ENCODE measurements around the gene OPCML. TPM values are rescaled to one million over a fixed set of nuclear protein-coding genes. Genes with fewer than 3 reads are reported as not detected.

The OPCML gene
- total and polyA plus RNA-seq, 2 donors from 2014 or later, result 0.77 to 1.1 TPM

DNA sequence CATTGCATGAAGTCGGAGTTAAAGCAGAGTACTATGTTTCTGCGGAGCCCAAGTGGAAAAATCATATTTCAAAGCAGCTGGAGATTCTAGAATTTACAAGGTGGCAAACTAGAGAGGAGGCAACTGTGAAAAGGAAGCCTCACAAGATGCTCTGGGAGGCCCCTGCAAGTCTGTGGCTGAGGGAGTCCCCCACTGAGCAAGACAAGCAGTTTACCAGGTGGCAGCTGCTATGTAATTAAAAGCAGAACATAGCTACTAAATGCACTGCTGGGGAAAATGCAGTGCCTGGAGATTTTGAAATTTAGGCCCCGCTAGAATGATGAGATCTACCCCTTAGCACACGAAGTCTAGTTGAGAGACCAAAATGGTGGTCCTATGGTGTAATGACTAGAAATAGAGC lies 728.0 kb downstream of the OPCML start:
- H3K4me3 ChIP-seq (ENCODE audit: low read length in 3 of 3), result no peak overlapping the region
- H3K9me3 ChIP-seq (ENCODE audit: control insufficient read depth in 2 of 3, insufficient read depth in 1 of 3, low read length in 3 of 3), result no peaks in the 10 kb centered on the region
- FAIRE-seq, result no peak
- intact Hi-C loops (cut with DNase I), result no loop called here
- H3K27ac ChIP-seq (ENCODE audit: low read depth in 2 of 2, low read length in 2 of 2), result no peak overlapping the region
- H3K4me1 ChIP-seq (ENCODE audit: control insufficient read depth in 2 of 3, insufficient read depth in 2 of 3, low read depth in 1 of 3, low read length in 3 of 3), result no peaks in the 10 kb centered on the region
- H3K27me3 ChIP-seq (ENCODE audit: control insufficient read depth, insufficient read depth, low read length), result no peaks in the 10 kb centered on the region
- TF ChIP-seq, protein P1, sequence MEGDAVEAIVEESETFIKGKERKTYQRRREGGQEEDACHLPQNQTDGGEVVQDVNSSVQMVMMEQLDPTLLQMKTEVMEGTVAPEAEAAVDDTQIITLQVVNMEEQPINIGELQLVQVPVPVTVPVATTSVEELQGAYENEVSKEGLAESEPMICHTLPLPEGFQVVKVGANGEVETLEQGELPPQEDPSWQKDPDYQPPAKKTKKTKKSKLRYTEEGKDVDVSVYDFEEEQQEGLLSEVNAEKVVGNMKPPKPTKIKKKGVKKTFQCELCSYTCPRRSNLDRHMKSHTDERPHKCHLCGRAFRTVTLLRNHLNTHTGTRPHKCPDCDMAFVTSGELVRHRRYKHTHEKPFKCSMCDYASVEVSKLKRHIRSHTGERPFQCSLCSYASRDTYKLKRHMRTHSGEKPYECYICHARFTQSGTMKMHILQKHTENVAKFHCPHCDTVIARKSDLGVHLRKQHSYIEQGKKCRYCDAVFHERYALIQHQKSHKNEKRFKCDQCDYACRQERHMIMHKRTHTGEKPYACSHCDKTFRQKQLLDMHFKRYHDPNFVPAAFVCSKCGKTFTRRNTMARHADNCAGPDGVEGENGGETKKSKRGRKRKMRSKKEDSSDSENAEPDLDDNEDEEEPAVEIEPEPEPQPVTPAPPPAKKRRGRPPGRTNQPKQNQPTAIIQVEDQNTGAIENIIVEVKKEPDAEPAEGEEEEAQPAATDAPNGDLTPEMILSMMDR (IDR thresholded peaks at IDR 0.05; ENCODE audit: borderline replicate concordance, extremely low read depth, insufficient read depth), result no peak
- no peak overlapping the region for H3K9ac ChIP-seq (ENCODE audit: low read length in 3 of 3)
- no peak for DNase-seq
- H3K36me3 ChIP-seq (ENCODE audit: control insufficient read depth in 2 of 3, insufficient read depth in 3 of 3, low read length in 3 of 3), result no peaks in the 10 kb centered on the region

DNA sequence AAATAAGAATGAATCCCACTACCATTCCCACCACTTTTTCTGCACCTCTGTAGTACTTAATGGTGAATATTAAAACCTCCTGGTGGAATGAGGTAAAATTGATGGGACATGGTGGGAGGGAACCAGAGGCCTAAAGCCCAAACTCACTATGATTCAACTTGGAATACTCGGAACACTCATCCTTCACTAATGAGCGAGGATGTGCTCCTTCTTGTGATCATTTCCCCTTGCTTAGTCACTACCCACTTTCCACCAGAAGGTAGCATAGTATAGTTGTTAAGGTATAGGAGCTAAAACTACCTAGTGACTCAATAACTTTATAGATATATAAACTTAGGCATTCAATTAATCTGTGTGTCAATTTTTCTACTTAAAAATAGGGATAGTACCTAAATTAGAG lies 728.9 kb downstream of the OPCML start:
- Histone ChIP-seq H3K36me3 (ENCODE audit: control insufficient read depth in 2 of 3, insufficient read depth in 3 of 3, low read length in 3 of 3) (no peaks in the 10 kb centered on the region), H3K4me1 (ENCODE audit: control insufficient read depth in 2 of 3, insufficient read depth in 2 of 3, low read depth in 1 of 3, low read length in 3 of 3) (no peaks in the 10 kb centered on the region), H3K9me3 (ENCODE audit: control insufficient read depth in 2 of 3, insufficient read depth in 1 of 3, low read length in 3 of 3) (peaks cover 0 to 8% (median 0%) of the 10 kb centered on the region in 3 donors), H3K27ac (ENCODE audit: low read depth in 2 of 2, low read length in 2 of 2) (no peak overlapping the region), H3K27me3 (ENCODE audit: control insufficient read depth, insufficient read depth, low read length) (no peaks in the 10 kb centered on the region), H3K4me3 (ENCODE audit: low read length in 3 of 3) (no peak overlapping the region), H3K9ac (ENCODE audit: low read length in 3 of 3) (no peak overlapping the region)
- intact Hi-C loops (cut with DNase I), result no loop called here
- DNase-seq (no peak), FAIRE-seq (no peak)
- TF ChIP-seq, protein P1 (IDR thresholded peaks at IDR 0.05; ENCODE audit: borderline replicate concordance, extremely low read depth, insufficient read depth), result no peak

DNA sequence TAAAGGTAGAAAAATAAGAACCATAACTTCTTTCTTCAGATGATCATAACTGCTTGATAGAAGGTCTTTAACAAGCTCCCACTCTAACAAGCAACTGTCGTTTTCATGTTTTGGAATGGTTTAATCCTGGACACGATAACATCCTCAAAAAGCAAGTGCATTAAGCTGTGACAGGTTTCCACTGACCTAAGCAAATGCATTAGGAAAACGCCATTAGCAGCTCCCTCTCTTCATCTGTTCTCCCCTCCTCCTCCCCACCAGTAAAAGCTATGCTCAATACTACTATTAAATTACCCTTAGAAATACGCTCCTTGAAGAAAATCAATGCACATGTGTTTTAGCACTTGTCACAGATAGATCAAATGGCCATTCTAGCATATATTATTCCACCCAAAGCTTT lies 729.4 kb downstream of the OPCML start:
- no peak overlapping the region for H3K9ac ChIP-seq (ENCODE audit: low read length in 3 of 3)
- TF ChIP-seq, protein P1 (IDR thresholded peaks at IDR 0.05; ENCODE audit: borderline replicate concordance, extremely low read depth, insufficient read depth), result no peak
- no peak overlapping the region for H3K4me3 ChIP-seq (ENCODE audit: low read length in 3 of 3)
- no peaks in the 10 kb centered on the region for H3K4me1 ChIP-seq (ENCODE audit: control insufficient read depth in 2 of 3, insufficient read depth in 2 of 3, low read depth in 1 of 3, low read length in 3 of 3)
- FAIRE-seq (no peak), DNase-seq (no peak)
- H3K36me3 ChIP-seq (ENCODE audit: control insufficient read depth in 2 of 3, insufficient read depth in 3 of 3, low read length in 3 of 3), result no peaks in the 10 kb centered on the region
- H3K27me3 ChIP-seq (ENCODE audit: control insufficient read depth, insufficient read depth, low read length), result no peaks in the 10 kb centered on the region
- H3K9me3 ChIP-seq (ENCODE audit: control insufficient read depth in 2 of 3, insufficient read depth in 1 of 3, low read length in 3 of 3), result peaks cover 0 to 8% (median 0%) of the 10 kb centered on the region in 3 donors
- no peak overlapping the region for H3K27ac ChIP-seq (ENCODE audit: low read depth in 2 of 2, low read length in 2 of 2)
- intact Hi-C loops (cut with DNase I), result no loop called here

DNA sequence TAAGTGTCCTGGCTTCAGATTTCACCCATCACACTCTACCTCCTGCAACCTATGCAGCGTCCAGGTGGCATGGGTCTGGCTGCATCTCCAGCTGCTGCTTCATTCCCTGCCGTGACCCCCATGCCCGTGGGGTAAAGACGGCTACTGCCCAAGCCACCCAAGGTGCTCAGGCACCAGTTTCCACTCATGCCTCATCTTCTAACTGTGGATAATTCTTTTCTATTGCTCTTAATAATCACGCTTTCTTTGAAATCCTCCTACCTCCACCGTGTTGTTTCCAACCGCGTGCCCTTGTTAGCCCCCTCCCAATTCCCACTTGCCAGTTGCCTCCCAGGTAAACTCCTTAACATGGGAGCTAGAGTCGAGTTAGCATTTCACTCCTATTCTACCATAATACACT lies 738.5 kb downstream of the OPCML start:
- no peaks in the 10 kb centered on the region for H3K27me3 ChIP-seq (ENCODE audit: control insufficient read depth, insufficient read depth, low read length)
- intact Hi-C loops (cut with DNase I), result no loop called here
- no peaks in the 10 kb centered on the region for H3K36me3 ChIP-seq (ENCODE audit: control insufficient read depth in 2 of 3, insufficient read depth in 3 of 3, low read length in 3 of 3)
- TF ChIP-seq, protein P1 (IDR thresholded peaks at IDR 0.05; ENCODE audit: borderline replicate concordance, extremely low read depth, insufficient read depth), result no peak
- DNase-seq (no peak), FAIRE-seq (no peak)
- H3K9ac ChIP-seq (ENCODE audit: low read length in 3 of 3), result no peak overlapping the region
- no peak overlapping the region for H3K4me3 ChIP-seq (ENCODE audit: low read length in 3 of 3)
- H3K9me3 ChIP-seq (ENCODE audit: control insufficient read depth in 2 of 3, insufficient read depth in 1 of 3, low read length in 3 of 3), result peaks cover 0 to 4% (median 0%) of the 10 kb centered on the region in 3 donors
- H3K27ac ChIP-seq (ENCODE audit: low read depth in 2 of 2, low read length in 2 of 2), result no peak overlapping the region
- no peaks in the 10 kb centered on the region for H3K4me1 ChIP-seq (ENCODE audit: control insufficient read depth in 2 of 3, insufficient read depth in 2 of 3, low read depth in 1 of 3, low read length in 3 of 3)

Data from kidney (tissue), 14 donors.